H1 (cell line): ENCODE results near the gene GNA12.

Experiments
- CTCF ChIP-seq, 3 experiments: IDR thresholded peaks; 1 replicate in 2 of 3; 2 replicates in 1 of 3; pipeline versions ENCODE4 v1.5.1 to v1.6.1; 2011; ENCODE audit warnings: low read length in 3 of 3, mild to moderate bottlenecking in 3 of 3, inconsistent platforms in 2 of 3, low read depth in 1 of 3, moderate library complexity in 1 of 3; ENCODE audit not compliant: insufficient read depth in 1 of 3; ENCODE audit errors: control extremely low read depth in 1 of 3
- HDAC2 ChIP-seq, 2 experiments: fragments of 300-600 bp in 1 of 2; sonication (generic) in 1 of 2; IDR thresholded peaks; 2 replicates each; pipeline ENCODE4 v1.6.1; 2011 to 2012; ENCODE audit warnings: low read depth in 2 of 2, low read length in 2 of 2, mild to moderate bottlenecking in 2 of 2, moderate library complexity in 2 of 2, borderline replicate concordance in 1 of 2, inconsistent platforms in 1 of 2
- RFX5 ChIP-seq: IDR thresholded peaks from 2 replicates; pipeline ENCODE4 v1.6.1; 2011; ENCODE audit warnings: low read depth, low read length, improper control_type of control experiment, borderline replicate concordance
- SIRT6 ChIP-seq: IDR thresholded peaks from one replicate; pipeline ENCODE4 v1.7.1; 2012; ENCODE audit warnings: low read length, inconsistent platforms
- TAF1 ChIP-seq: IDR thresholded peaks from 2 replicates; pipeline ENCODE4 v1.6.1; 2011; ENCODE audit warnings: mild to moderate bottlenecking, low read depth, low read length
- TF ChIP-seq, protein P1 (sequence below): IDR thresholded peaks from 2 replicates; pipeline ENCODE4 v1.6.1; 2012; ENCODE audit warnings: inconsistent platforms

DNA sequence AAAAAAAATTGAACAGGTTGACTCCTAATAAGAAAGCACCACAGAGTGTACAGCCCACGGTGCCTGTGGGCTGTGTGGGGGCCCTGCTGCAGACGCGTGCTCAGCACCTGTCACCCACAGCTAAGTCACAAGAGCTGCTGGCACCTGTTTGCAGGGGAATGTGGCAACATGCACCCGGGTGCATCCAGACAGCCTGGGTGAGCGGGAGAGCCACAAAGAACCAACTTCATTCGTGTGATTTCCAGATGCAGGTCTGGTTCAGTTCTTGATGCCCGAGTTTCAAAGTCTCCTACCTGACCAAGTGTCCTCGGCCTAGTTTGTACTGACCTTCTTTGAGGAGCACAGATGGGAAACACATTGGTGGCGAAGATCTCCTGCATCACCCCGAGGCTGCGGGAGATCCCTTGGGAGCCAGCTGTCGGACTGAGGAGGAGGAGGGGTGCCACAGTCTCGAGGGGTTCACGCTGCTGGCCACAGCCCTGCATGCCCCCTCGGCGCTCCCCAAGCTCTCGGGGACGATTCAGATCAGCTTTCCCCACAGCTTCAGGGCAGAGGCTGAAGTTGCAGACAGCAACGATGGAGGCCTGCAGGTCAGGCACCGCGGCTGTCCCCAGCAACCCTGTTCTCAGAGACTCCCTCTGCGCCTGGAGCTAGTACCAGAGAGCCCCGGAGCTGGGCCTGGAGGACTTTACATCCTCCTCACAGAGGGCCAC is 120.8 kb downstream of the GNA12 start:
- TF ChIP-seq, protein P1, sequence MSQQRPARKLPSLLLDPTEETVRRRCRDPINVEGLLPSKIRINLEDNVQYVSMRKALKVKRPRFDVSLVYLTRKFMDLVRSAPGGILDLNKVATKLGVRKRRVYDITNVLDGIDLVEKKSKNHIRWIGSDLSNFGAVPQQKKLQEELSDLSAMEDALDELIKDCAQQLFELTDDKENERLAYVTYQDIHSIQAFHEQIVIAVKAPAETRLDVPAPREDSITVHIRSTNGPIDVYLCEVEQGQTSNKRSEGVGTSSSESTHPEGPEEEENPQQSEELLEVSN: no peak
- no peak for TF ChIP-seq SIRT6
- no peak for TF ChIP-seq HDAC2 (IDR thresholded peaks at IDR 0.05; ENCODE audit: borderline replicate concordance in 1 of 2, low read depth in 2 of 2, low read length in 2 of 2)
- no peak for TF ChIP-seq RFX5
- no peak for TF ChIP-seq CTCF (IDR thresholded peaks at IDR 0.05; ENCODE audit: control extremely low read depth in 1 of 3, insufficient read depth in 1 of 3, low read depth in 1 of 3, low read length in 3 of 3)
- no peak for TF ChIP-seq TAF1
